Measurements from ENCODE around the gene NPLOC4. TPM values are rescaled to one million over a fixed set of nuclear protein-coding genes. Genes with fewer than 3 reads are reported as not detected.

Gene NPLOC4
- total and polyA plus RNA-seq, 2 of the 8 experiments (the other 6 are each of a cell fraction or from before 2014, with no cell fraction given), result 70.7 to 92.7 TPM

DNA sequence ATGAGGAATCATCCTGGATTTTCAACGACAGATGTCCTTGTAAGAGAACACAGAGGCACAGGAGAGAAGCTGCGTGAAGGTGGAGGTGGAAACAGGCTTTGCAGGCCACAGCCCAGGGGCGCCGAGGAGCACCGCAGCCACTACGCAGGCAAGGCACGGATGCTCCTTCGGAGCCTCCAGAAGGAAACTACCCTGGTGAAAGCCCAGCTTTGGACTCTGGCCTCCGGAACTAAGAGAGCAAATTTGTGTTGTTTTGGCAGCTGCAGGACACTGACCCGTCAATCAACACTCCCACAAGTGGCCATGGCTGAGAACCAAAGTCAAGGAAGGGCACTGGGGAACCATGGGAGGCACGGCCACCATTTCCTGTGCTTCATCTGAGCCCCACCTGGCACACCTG lies 43.2 kb upstream of the NPLOC4 start:
- Histone ChIP-seq H3K23me2 (ENCODE audit: low read depth, low read length) (peaks cover 12% of the 10 kb centered on the region), H4K8ac (ENCODE audit: extremely low read depth, insufficient read depth, low read length) (no peak overlapping the region), H3K18ac (ENCODE audit: extremely low read depth, low read length) (no peak overlapping the region), H3K4me1 (replicated peaks in 1 of 4; ENCODE audit: control insufficient read depth in 3 of 4, insufficient read depth in 4 of 4, low read length in 3 of 4) (peaks cover under 1 to 14% (median 7%) of the 10 kb centered on the region in 4 experiments; a peak in 6 of 7 replicates), H3K14ac (ENCODE audit: insufficient read length) (no peak overlapping the region), H3K56ac (replicated peaks; ENCODE audit: insufficient read length, low read depth, low read length) (no peak overlapping the region), H2BK15ac (ENCODE audit: low read length) (no peak overlapping the region), H2BK5ac (ENCODE audit: low read depth, low read length) (no peak overlapping the region), H3K79me1 (ENCODE audit: low read depth, low read length) (peaks cover 12% of the 10 kb centered on the region), H3K9me3 (ENCODE audit: insufficient read depth in 2 of 2, low read depth in 1 of 2, low read length in 1 of 2) (no peaks in the 10 kb centered on the region), H3K4me3 (ENCODE audit: extremely low read depth in 1 of 4, insufficient read depth in 2 of 4, low read depth in 3 of 4, low read length in 4 of 4) (no peak overlapping the region), H3K4me2 (ENCODE audit: insufficient read depth in 1 of 2, low read depth in 2 of 2, low read length in 2 of 2) (no peak overlapping the region), H3K4ac (replicated peaks; ENCODE audit: insufficient read length, low read depth, low read length) (no peak overlapping the region), H2BK120ac (replicated peaks; ENCODE audit: low read depth, low read length) (no peak overlapping the region), H4K5ac (ENCODE audit: insufficient read length, low read depth, low read length) (no peak overlapping the region), H3K27me3 (replicated peaks in 1 of 4; ENCODE audit: control insufficient read depth in 3 of 4, extremely low read depth in 1 of 4, insufficient read depth in 3 of 4, low read length in 3 of 4) (no peaks in the 10 kb centered on the region; a peak in 1 of 7 replicates), H3K9ac (replicated peaks in 1 of 4; ENCODE audit: extremely low read depth in 1 of 4, low read depth in 3 of 4, low read length in 3 of 4) (no peak overlapping the region), H2BK12ac (ENCODE audit: low read depth, low read length) (no peak overlapping the region), H3K23ac (ENCODE audit: insufficient read length) (no peak overlapping the region), H4K91ac (replicated peaks; ENCODE audit: insufficient read length, low read length) (no peak overlapping the region), H2AFZ (ENCODE audit: low read length) (no peak overlapping the region), H3K36me3 (ENCODE audit: control insufficient read depth in 2 of 4, insufficient read depth in 4 of 4, low read length in 3 of 4) (peaks cover 0 to 3% (median 0%) of the 10 kb centered on the region in 4 experiments; a peak in 1 of 8 replicates), H4K20me1 (replicated peaks in 1 of 2; ENCODE audit: control insufficient read depth in 1 of 2, insufficient read depth in 2 of 2, low read length in 2 of 2) (peaks cover 0 to 20% of the 10 kb centered on the region in 2 experiments), H2AK5ac (ENCODE audit: low read depth, low read length) (no peak overlapping the region), H2BK20ac (ENCODE audit: low read length) (no peak overlapping the region), H3K79me2 (ENCODE audit: control insufficient read depth in 1 of 2, insufficient read depth in 2 of 2, low read length in 2 of 2) (peaks cover 4 to 28% of the 10 kb centered on the region in 2 experiments; a peak in 3 of 4 replicates), H3K27ac (ENCODE audit: low read depth, low read length) (no peak overlapping the region)
- DNase-seq (ENCODE audit: low read depth in 1 of 2, low spot score in 2 of 2) (no peak), FAIRE-seq (no peak)
- 91% methylated on average over 11 of the region's 11 CpGs; no CpG with 5 or more reads in 1 of the 2 experiments for WGBS, 2 experiments (ENCODE audit: extremely low coverage in 1 of 2, insufficient coverage in 1 of 2, insufficient read length in 1 of 2, insufficient replicate concordance in 2 of 2, low coverage in 1 of 2, low lambda C conversion rate in 2 of 2, missing lambda C conversion rate in 1 of 2)
- POLR2A ChIA-PET (ENCODE audit: partially characterized antibody), result interaction anchor here (1.1 to 28.4 kb wide), 6 partner anchors 11 to 162 kb away, joined by 3 to 436 read pairs (median 10); partner anchors contain the start of genes CCDC137, MRPL12, OXLD1 and SLC25A10
- CTCF ChIA-PET (ENCODE audit: partially characterized antibody), result interaction anchor here (0.7 to 2.0 kb wide), 4 partner anchors 12 to 50 kb away, joined by 3 to 10 read pairs (median 4); no protein-coding TSS in a partner anchor
- TF ChIP-seq, protein P1, sequence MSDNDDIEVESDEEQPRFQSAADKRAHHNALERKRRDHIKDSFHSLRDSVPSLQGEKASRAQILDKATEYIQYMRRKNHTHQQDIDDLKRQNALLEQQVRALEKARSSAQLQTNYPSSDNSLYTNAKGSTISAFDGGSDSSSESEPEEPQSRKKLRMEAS (IDR thresholded peaks at IDR 0.05), result no peak
- no peak for TF ChIP-seq SIN3A (conservative IDR thresholded peaks at IDR 0.05 in 1 of 2, IDR thresholded peaks at IDR 0.05 in 1 of 2; ENCODE audit: low read depth in 1 of 2, low read length in 2 of 2)
- no peak for TF ChIP-seq RBBP5 (IDR thresholded peaks at IDR 0.05; ENCODE audit: borderline replicate concordance, low read depth, low read length)
- no peak for TF ChIP-seq ZNF274 (IDR thresholded peaks at IDR 0.05; ENCODE audit: borderline replicate concordance, extremely low read depth, low read length)

Measured in H1 (cell line).